WTC11 (cell line): ENCODE results near the gene FRMD8. TPM values are rescaled to one million over a fixed set of nuclear protein-coding genes. Genes with fewer than 3 reads are reported as not detected.

ENCODE experiments used
- ATAC-seq: fragments of 200-7000 bp; cut with Tn5 transposase; 2 replicates; pipeline ENCODE4 v1.10.0; 2021; ENCODE audit warnings: mild to moderate bottlenecking, moderate library complexity
- CTCF ChIA-PET: fragments of 300-600 bp; sonication (Branson Sonifier 250); formaldehyde crosslinking; loops from one replicate; lab custom pipeline; 2021; ENCODE audit warnings: antibody characterized with exemption; lab: Charles Lee
- POLR2A ChIA-PET: fragments of 350-600 bp; sonication (Branson Sonifier 250); formaldehyde crosslinking; loops from one replicate; lab custom pipeline; 2021; ENCODE audit warnings: antibody characterized with exemption; lab: Charles Lee
- DNase-seq: peaks from one replicate; pipeline ENCODE4 v3.0.0; 2021; ENCODE audit warnings: low spot score
- H3K27ac Mint-ChIP-seq: 2 replicates; pipeline ENCODE4 v1.8.0; 2021; ENCODE audit warnings: mixed read lengths
- H3K27me3 Mint-ChIP-seq: 2 replicates; pipeline ENCODE4 v1.8.0; 2021; ENCODE audit warnings: low read depth, mild to moderate bottlenecking, moderate library complexity, mixed read lengths
- H3K36me3 Mint-ChIP-seq: 2 replicates; pipeline ENCODE4 v1.8.0; 2021; ENCODE audit warnings: mixed read lengths
- H3K4me1 Mint-ChIP-seq: 2 replicates; pipeline ENCODE4 v1.8.0; 2022; ENCODE audit warnings: mixed read lengths
- H3K4me3 Mint-ChIP-seq: 2 replicates; pipeline ENCODE4 v1.8.0; 2021; ENCODE audit warnings: mild to moderate bottlenecking, moderate library complexity, mixed read lengths
- H3K9me3 Mint-ChIP-seq: 2 replicates; pipeline ENCODE4 v1.8.0; 2021; ENCODE audit warnings: mixed read lengths
- ATF2 ChIP-seq: sonication (generic); formaldehyde crosslinking; IDR thresholded peaks from 2 replicates; pipeline ENCODE4 v1.8.1; 2022; ENCODE audit warnings: low read depth, missing genetic modification reagents, borderline replicate concordance
- ETV6 ChIP-seq: sonication (generic); formaldehyde crosslinking; IDR thresholded peaks from 2 replicates; pipeline ENCODE4 v1.8.1; 2022; ENCODE audit warnings: mild to moderate bottlenecking, missing genetic modification reagents
- GTF2I ChIP-seq: fragments of 250-450 bp; sonication (Bioruptor Pico); conservative IDR thresholded peaks from 2 replicates; pipeline ENCODE4 v1.4.0; 2021; ENCODE audit warnings: mild to moderate bottlenecking
- HMGA2 ChIP-seq: fragments of 250-450 bp; sonication (Bioruptor Pico); IDR thresholded peaks from 2 replicates; pipeline ENCODE4 v1.4.0; 2021; ENCODE audit warnings: mild to moderate bottlenecking, moderate library complexity
- IRF1 ChIP-seq: sonication (generic); formaldehyde crosslinking; IDR thresholded peaks from 2 replicates; pipeline ENCODE4 v1.8.0; 2023; ENCODE audit warnings: missing genetic modification reagents
- NFYB ChIP-seq: sonication (generic); formaldehyde crosslinking; conservative IDR thresholded peaks from 2 replicates; pipeline ENCODE4 v1.8.0; 2022; ENCODE audit warnings: low read depth, missing genetic modification reagents
- NR3C1 ChIP-seq: sonication (generic); formaldehyde crosslinking; conservative IDR thresholded peaks from 2 replicates; pipeline ENCODE4 v1.8.1; 2023; ENCODE audit warnings: low read depth, mild to moderate bottlenecking, missing genetic modification reagents
- PRRX2 ChIP-seq: fragments of 250-450 bp; sonication (Bioruptor Pico); IDR thresholded peaks from 2 replicates; pipeline ENCODE4 v1.8.0; 2021; ENCODE audit warnings: mild to moderate bottlenecking
- SMAD3 ChIP-seq: sonication (generic); formaldehyde crosslinking; IDR thresholded peaks from 2 replicates; pipeline ENCODE4 v1.8.0; 2022; ENCODE audit warnings: missing genetic modification reagents, mild to moderate bottlenecking, borderline replicate concordance
- STAT6 ChIP-seq: sonication (generic); formaldehyde crosslinking; conservative IDR thresholded peaks from 2 replicates; pipeline ENCODE4 v1.8.1; 2023; ENCODE audit warnings: mild to moderate bottlenecking, low read depth, missing genetic modification reagents, moderate library complexity
- TEAD1 ChIP-seq: sonication (generic); formaldehyde crosslinking; IDR thresholded peaks from 2 replicates; pipeline ENCODE4 v1.8.0; 2022; ENCODE audit warnings: mild to moderate bottlenecking, missing genetic modification reagents
- TEAD4 ChIP-seq: sonication (generic); formaldehyde crosslinking; IDR thresholded peaks from 2 replicates; pipeline ENCODE4 v1.8.0; 2022; ENCODE audit warnings: mild to moderate bottlenecking, missing genetic modification reagents
- total RNA-seq: library from RNA; stranded (reverse); gene quantifications from 3 replicates; pipeline ENCODE4 v1.2.3, GENCODE V29; 2021
- TF ChIP-seq, protein P1 (sequence below): fragments of 250-450 bp; sonication (Bioruptor Pico); IDR thresholded peaks from 2 replicates; pipeline ENCODE4 v2.1.2; 2022; ENCODE audit warnings: mild to moderate bottlenecking, moderate library complexity
- TF ChIP-seq, protein P2 (sequence below): sonication (generic); formaldehyde crosslinking; IDR thresholded peaks from 2 replicates; pipeline ENCODE4 v1.8.0; 2023; ENCODE audit warnings: mild to moderate bottlenecking, missing genetic modification reagents
- TF ChIP-seq, protein P3 (sequence below): sonication (generic); formaldehyde crosslinking; IDR thresholded peaks from 2 replicates; pipeline ENCODE4 v1.8.1; 2023; ENCODE audit warnings: mild to moderate bottlenecking, missing genetic modification reagents
- TF ChIP-seq, protein P4 (sequence below): fragments of 200-600 bp; IDR thresholded peaks from 2 replicates; pipeline ENCODE4 v1.8.0; 2022; ENCODE audit warnings: antibody characterized with exemption
- TF ChIP-seq, protein P5 (sequence below): sonication (generic); formaldehyde crosslinking; IDR thresholded peaks from 2 replicates; pipeline ENCODE4 v1.8.1; 2023; ENCODE audit warnings: mild to moderate bottlenecking, missing genetic modification reagents, moderate library complexity

FRMD8 gene
- total RNA-seq, 1 experiment from 2014 or later, result 23.7 TPM

DNA sequence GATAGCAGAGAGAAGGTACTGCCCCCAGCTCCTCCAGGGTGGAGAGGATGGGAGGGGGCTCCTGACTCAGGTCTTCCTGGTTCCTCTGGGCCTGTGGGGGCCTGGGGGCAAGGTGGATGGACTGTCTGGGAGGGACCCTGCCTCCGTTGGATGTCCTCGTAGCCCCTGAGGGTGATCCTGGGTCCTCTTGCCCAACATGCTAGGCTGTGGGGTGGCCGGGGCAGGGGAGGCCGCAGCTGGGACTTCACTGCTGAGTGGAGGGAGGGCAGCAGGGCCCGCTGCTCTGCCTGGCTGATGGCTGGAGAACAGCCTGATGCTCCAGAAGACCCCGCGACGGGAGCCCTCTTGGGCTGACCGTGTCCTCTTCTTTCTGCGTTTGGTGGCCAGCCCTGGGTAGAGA is 13.4 kb downstream of the FRMD8 start:
- H3K27ac Mint-ChIP-seq, result no peak overlapping the region
- ATAC-seq, result no peak
- CTCF ChIA-PET, result interaction anchor here (0.5 to 3.0 kb wide), 2 partner anchors 16 to 112 kb away, joined by 6 to 10 read pairs; no protein-coding TSS in a partner anchor
- H3K4me1 Mint-ChIP-seq, result peaks cover 10% of the 10 kb centered on the region
- TF ChIP-seq HMGA2 (CRISPR knock-in tag) (no peak), IRF1 (CRISPR knock-in tag) (no peak), TEAD1 (CRISPR knock-in tag) (no peak), ETV6 (CRISPR knock-in tag) (no peak), GTF2I (no peak), SMAD3 (CRISPR knock-in tag) (no peak), ATF2 (CRISPR knock-in tag) (no peak), PRRX2 (no peak)
- TF ChIP-seq, protein P1, sequence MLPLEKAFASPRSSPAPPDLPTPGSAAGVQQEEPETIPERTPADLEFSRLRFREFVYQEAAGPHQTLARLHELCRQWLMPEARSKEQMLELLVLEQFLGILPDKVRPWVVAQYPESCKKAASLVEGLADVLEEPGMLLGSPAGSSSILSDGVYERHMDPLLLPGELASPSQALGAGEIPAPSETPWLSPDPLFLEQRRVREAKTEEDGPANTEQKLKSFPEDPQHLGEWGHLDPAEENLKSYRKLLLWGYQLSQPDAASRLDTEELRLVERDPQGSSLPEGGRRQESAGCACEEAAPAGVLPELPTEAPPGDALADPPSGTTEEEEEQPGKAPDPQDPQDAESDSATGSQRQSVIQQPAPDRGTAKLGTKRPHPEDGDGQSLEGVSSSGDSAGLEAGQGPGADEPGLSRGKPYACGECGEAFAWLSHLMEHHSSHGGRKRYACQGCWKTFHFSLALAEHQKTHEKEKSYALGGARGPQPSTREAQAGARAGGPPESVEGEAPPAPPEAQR, result no peak
- TF ChIP-seq, all 79 proteins: peak for 0
- no peak for DNase-seq
- H3K36me3 Mint-ChIP-seq, result peaks cover 8% of the 10 kb centered on the region
- H3K9me3 Mint-ChIP-seq, result no peaks in the 10 kb centered on the region
- no peaks in the 10 kb centered on the region for H3K27me3 Mint-ChIP-seq
- H3K4me3 Mint-ChIP-seq, result no peak overlapping the region
- POLR2A ChIA-PET, result no interaction called here

DNA sequence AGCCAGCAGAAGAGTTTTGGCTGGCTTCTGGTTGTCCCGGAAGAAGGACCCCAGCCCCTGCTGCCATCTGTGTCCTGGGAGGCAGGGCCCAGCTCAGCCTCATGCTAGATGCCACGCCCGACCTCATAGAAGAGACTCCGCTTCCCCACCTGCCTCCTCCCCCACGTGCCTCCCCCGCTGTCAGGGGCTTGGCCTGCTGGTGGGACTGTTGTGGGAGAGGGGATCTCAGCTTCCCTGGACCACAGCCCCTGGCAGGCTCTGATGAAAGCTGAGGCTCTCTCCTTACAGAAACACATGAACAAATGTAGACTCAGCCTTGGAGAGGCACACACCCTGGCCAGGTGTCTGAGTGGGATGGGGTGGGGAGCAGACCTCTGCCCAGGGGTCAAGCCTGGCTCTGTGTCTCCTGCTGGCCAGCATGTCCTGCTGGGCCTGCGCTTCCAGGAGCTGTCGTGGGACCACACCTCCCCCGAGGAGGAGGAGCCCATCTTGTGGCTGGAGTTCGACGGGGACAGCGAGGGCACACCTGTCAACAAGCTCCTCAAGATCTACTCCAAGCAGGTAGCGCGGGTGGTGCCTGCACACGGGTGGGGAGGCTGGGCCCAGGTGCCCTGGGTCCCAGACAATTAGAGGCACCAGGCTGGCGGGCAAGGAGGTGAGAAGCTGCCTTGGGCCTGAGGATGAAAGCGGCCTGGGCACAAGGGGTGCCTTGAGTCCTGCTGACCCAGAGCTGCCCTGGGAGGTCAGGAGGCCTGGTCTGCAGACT is 14.1 kb downstream of the FRMD8 start:
- POLR2A ChIA-PET, result no interaction called here
- H3K4me3 Mint-ChIP-seq, result no peak overlapping the region
- H3K27ac Mint-ChIP-seq, result peak overlapping the region; percentile 41; the same call in 1 of the 2 replicates
- no peaks in the 10 kb centered on the region for H3K9me3 Mint-ChIP-seq
- H3K4me1 Mint-ChIP-seq, result peaks cover 10% of the 10 kb centered on the region
- H3K27me3 Mint-ChIP-seq, result no peaks in the 10 kb centered on the region
- peaks cover 11% of the 10 kb centered on the region for H3K36me3 Mint-ChIP-seq
- CTCF ChIA-PET, result interaction anchor here (1.7 to 3.0 kb wide), 2 partner anchors 15 to 69 kb away, joined by 9 to 10 read pairs; no protein-coding TSS in a partner anchor
- no peak for DNase-seq
- no peak for ATAC-seq
- TF ChIP-seq, protein P2, sequence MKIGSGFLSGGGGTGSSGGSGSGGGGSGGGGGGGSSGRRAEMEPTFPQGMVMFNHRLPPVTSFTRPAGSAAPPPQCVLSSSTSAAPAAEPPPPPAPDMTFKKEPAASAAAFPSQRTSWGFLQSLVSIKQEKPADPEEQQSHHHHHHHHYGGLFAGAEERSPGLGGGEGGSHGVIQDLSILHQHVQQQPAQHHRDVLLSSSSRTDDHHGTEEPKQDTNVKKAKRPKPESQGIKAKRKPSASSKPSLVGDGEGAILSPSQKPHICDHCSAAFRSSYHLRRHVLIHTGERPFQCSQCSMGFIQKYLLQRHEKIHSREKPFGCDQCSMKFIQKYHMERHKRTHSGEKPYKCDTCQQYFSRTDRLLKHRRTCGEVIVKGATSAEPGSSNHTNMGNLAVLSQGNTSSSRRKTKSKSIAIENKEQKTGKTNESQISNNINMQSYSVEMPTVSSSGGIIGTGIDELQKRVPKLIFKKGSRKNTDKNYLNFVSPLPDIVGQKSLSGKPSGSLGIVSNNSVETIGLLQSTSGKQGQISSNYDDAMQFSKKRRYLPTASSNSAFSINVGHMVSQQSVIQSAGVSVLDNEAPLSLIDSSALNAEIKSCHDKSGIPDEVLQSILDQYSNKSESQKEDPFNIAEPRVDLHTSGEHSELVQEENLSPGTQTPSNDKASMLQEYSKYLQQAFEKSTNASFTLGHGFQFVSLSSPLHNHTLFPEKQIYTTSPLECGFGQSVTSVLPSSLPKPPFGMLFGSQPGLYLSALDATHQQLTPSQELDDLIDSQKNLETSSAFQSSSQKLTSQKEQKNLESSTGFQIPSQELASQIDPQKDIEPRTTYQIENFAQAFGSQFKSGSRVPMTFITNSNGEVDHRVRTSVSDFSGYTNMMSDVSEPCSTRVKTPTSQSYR (CRISPR knock-in tag), result no peak
- TF ChIP-seq, protein P3, sequence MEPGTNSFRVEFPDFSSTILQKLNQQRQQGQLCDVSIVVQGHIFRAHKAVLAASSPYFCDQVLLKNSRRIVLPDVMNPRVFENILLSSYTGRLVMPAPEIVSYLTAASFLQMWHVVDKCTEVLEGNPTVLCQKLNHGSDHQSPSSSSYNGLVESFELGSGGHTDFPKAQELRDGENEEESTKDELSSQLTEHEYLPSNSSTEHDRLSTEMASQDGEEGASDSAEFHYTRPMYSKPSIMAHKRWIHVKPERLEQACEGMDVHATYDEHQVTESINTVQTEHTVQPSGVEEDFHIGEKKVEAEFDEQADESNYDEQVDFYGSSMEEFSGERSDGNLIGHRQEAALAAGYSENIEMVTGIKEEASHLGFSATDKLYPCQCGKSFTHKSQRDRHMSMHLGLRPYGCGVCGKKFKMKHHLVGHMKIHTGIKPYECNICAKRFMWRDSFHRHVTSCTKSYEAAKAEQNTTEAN, result no peak
- TF ChIP-seq, protein P4, sequence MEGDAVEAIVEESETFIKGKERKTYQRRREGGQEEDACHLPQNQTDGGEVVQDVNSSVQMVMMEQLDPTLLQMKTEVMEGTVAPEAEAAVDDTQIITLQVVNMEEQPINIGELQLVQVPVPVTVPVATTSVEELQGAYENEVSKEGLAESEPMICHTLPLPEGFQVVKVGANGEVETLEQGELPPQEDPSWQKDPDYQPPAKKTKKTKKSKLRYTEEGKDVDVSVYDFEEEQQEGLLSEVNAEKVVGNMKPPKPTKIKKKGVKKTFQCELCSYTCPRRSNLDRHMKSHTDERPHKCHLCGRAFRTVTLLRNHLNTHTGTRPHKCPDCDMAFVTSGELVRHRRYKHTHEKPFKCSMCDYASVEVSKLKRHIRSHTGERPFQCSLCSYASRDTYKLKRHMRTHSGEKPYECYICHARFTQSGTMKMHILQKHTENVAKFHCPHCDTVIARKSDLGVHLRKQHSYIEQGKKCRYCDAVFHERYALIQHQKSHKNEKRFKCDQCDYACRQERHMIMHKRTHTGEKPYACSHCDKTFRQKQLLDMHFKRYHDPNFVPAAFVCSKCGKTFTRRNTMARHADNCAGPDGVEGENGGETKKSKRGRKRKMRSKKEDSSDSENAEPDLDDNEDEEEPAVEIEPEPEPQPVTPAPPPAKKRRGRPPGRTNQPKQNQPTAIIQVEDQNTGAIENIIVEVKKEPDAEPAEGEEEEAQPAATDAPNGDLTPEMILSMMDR, result no peak
- TF ChIP-seq, protein P5, sequence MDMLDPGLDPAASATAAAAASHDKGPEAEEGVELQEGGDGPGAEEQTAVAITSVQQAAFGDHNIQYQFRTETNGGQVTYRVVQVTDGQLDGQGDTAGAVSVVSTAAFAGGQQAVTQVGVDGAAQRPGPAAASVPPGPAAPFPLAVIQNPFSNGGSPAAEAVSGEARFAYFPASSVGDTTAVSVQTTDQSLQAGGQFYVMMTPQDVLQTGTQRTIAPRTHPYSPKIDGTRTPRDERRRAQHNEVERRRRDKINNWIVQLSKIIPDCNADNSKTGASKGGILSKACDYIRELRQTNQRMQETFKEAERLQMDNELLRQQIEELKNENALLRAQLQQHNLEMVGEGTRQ (CRISPR knock-in tag), result no peak
- no peak for TF ChIP-seq NR3C1
- no peak for TF ChIP-seq NFYB (CRISPR knock-in tag)
- TF ChIP-seq STAT6 (CRISPR knock-in tag), result no peak
- TF ChIP-seq TEAD4, result no peak
- TF ChIP-seq, all 79 proteins: peak for 0
